OCI-LY1 (cell line): ENCODE measurements around the gene WDR35.

Experiments
- EZH2 ChIP-seq: fragments of 200-600 bp; sonication (generic), shearing (Covaris generic); IDR thresholded peaks from 2 replicates; pipeline ENCODE4 v1.8.0; 2017; ENCODE audit warnings: borderline replicate concordance, mixed run types, mild to moderate bottlenecking, antibody characterized with exemption, low read length, moderate library complexity, mixed read lengths
- TF ChIP-seq, protein P1 (sequence below): fragments of 200-600 bp; sonication (generic), shearing (Covaris generic); IDR thresholded peaks from 2 replicates; pipeline ENCODE4 v1.5.1; 2017; ENCODE audit warnings: mild to moderate bottlenecking, antibody characterized with exemption, low read length, moderate library complexity, mixed read lengths

DNA sequence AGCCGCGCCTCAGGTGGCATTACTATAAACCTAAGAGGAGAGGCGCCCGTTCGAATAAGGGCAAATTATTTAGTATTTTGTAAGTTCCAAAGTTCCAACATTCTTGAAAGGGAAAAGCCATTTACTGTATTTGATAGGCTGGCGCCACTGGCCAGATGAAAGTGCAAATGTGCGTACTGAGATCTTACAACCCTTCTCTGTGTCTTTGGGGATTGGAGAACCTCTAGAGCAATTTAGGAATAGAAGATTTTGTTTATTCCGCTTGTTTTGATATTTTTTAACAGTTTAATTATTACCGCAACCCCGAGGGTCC is 467 bp upstream of the WDR35 start:
- TF ChIP-seq, protein P1, sequence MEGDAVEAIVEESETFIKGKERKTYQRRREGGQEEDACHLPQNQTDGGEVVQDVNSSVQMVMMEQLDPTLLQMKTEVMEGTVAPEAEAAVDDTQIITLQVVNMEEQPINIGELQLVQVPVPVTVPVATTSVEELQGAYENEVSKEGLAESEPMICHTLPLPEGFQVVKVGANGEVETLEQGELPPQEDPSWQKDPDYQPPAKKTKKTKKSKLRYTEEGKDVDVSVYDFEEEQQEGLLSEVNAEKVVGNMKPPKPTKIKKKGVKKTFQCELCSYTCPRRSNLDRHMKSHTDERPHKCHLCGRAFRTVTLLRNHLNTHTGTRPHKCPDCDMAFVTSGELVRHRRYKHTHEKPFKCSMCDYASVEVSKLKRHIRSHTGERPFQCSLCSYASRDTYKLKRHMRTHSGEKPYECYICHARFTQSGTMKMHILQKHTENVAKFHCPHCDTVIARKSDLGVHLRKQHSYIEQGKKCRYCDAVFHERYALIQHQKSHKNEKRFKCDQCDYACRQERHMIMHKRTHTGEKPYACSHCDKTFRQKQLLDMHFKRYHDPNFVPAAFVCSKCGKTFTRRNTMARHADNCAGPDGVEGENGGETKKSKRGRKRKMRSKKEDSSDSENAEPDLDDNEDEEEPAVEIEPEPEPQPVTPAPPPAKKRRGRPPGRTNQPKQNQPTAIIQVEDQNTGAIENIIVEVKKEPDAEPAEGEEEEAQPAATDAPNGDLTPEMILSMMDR: no peak
- no peak for TF ChIP-seq EZH2
